ENCODE measurements around the gene CDK5R1.

- TF ChIP-seq CTCF (IDR thresholded peaks at IDR 0.05) (no peak), POLR2A (IDR thresholded peaks at IDR 0.05) (no peak)
These were observed 31.2 kb downstream of the CDK5R1 start for GRCh38 chr17:32517982-32518381.

Measured in body of pancreas (tissue), 4 donors.